Hepatocyte (in vitro differentiated cells): ENCODE measurements around the gene PLXNB3. TPM values are rescaled to one million over a fixed set of nuclear protein-coding genes. Genes with fewer than 3 reads are reported as not detected.

Experiments used
- DNase-seq: peaks from one replicate; pipeline ENCODE4 v3.0.0-alpha.2; 2016; ENCODE audit warnings: low spot score
- H2AFZ ChIP-seq: fragments of 200-600 bp; sonication (generic); 2 replicates; pipeline ENCODE4 v1.6.0; 2016; ENCODE audit warnings: antibody characterized with exemption, mild to moderate bottlenecking
- H3K27ac ChIP-seq: fragments of 200-600 bp; sonication (generic); 2 replicates; pipeline ENCODE4 v1.5.1; 2016; ENCODE audit warnings: mild to moderate bottlenecking
- H3K27me3 ChIP-seq: fragments of 200-600 bp; sonication (generic); 2 replicates; pipeline ENCODE4 v1.6.1; 2016
- H3K36me3 ChIP-seq: fragments of 200-600 bp; sonication (generic); replicated peaks from 2 replicates; pipeline ENCODE4 v1.5.1; 2016; ENCODE audit warnings: low read depth; ENCODE audit not compliant: insufficient read depth
- H3K4me1 ChIP-seq: fragments of 200-600 bp; sonication (generic); 2 replicates; pipeline ENCODE4 v1.5.1; 2016; ENCODE audit warnings: mild to moderate bottlenecking, moderate library complexity; ENCODE audit not compliant: insufficient read depth
- H3K4me2 ChIP-seq: fragments of 200-600 bp; sonication (generic); 2 replicates; pipeline ENCODE4 v1.6.0; 2016
- H3K4me3 ChIP-seq: fragments of 200-600 bp; sonication (generic); 2 replicates; pipeline ENCODE4 v1.5.1; 2016; ENCODE audit warnings: mild to moderate bottlenecking
- H3K79me2 ChIP-seq: fragments of 200-600 bp; sonication (generic); 2 replicates; pipeline ENCODE4 v1.6.0; 2017; ENCODE audit warnings: mild to moderate bottlenecking
- H3K9me2 ChIP-seq: fragments of 200-600 bp; sonication (generic); replicated peaks from 2 replicates; pipeline ENCODE4 v1.6.0; 2017; ENCODE audit warnings: mild to moderate bottlenecking; ENCODE audit not compliant: insufficient read depth
- H3K9me3 ChIP-seq: fragments of 200-600 bp; sonication (generic); 2 replicates; pipeline ENCODE4 v1.5.1; 2016; ENCODE audit warnings: low read depth, mild to moderate bottlenecking
- H4K20me1 ChIP-seq: fragments of 200-600 bp; sonication (generic); 2 replicates; pipeline ENCODE4 v1.6.0; 2016; ENCODE audit warnings: mild to moderate bottlenecking; ENCODE audit not compliant: insufficient read depth, poor library complexity, severe bottlenecking
- CTCF ChIP-seq: fragments of 200-600 bp; sonication (generic); IDR thresholded peaks from 2 replicates; pipeline ENCODE4 v1.5.1; 2016; ENCODE audit warnings: antibody characterized with exemption, mild to moderate bottlenecking; ENCODE audit not compliant: poor library complexity
- EZH2 ChIP-seq: fragments of 200-600 bp; sonication (generic); IDR thresholded peaks from 2 replicates; pipeline ENCODE4 v1.6.1; 2016; ENCODE audit warnings: antibody characterized with exemption, mild to moderate bottlenecking, borderline replicate concordance
- EZH2phosphoT487 ChIP-seq: fragments of 200-600 bp; sonication (generic); IDR thresholded peaks from one replicate; pipeline ENCODE4 v1.6.1; 2018; ENCODE audit warnings: antibody characterized with exemption, mild to moderate bottlenecking, low read depth, moderate library complexity; ENCODE audit not compliant: unreplicated experiment, severe bottlenecking
- whole genome bisulfite sequencing: methylation state at CpG from one replicate; pipeline ENCODE4 v1.1.6; 2016; ENCODE audit warnings: low lambda C conversion rate; ENCODE audit errors: missing lambda C conversion rate; 5-methylcytosine and 5-hydroxymethylcytosine counted together
- polyA plus RNA-seq: library from polyadenylated mRNA; unstranded; fragments of >200 nt; fragmentation: Nextera tagmentation; extraction: Ambion mirVana; gene quantifications from 2 replicates; pipeline ENCODE4 v1.2.1, GENCODE V29; 2016
- total RNA-seq: library from RNA; depleted of rRNA; stranded (reverse); fragments of >200 nt; gene quantifications from 2 replicates; pipeline ENCODE4 v1.2.3, GENCODE V29; 2014

PLXNB3 gene
- total and polyA plus RNA-seq, 2 experiments from 2014 or later: 0.27 to 0.87 TPM

GRCh38 chrX:153801669-153802068 is 37.6 kb downstream of the PLXNB3 start:
- Histone ChIP-seq H3K4me1 (no peaks in the 10 kb centered on the region), H3K36me3 (no peaks in the 10 kb centered on the region), H3K4me2 (no peak overlapping the region), H4K20me1 (no peaks in the 10 kb centered on the region), H3K9me2 (no peaks in the 10 kb centered on the region), H3K79me2 (no peaks in the 10 kb centered on the region), H3K27me3 (no peaks in the 10 kb centered on the region), H2AFZ (no peak overlapping the region), H3K9me3 (no peaks in the 10 kb centered on the region), H3K27ac (no peak overlapping the region), H3K4me3 (no peak overlapping the region)
- no peak for TF ChIP-seq EZH2
- TF ChIP-seq EZH2phosphoT487: no peak
- TF ChIP-seq CTCF: no peak
- 84% methylated on average over 8 of the region's 8 CpGs for WGBS
- no peak for DNase-seq

GRCh38 chrX:153802513-153803045 is 38.5 kb downstream of the PLXNB3 start:
- DNase-seq: no peak
- H2AFZ ChIP-seq: no peak overlapping the region
- no peaks in the 10 kb centered on the region for H3K4me1 ChIP-seq
- no peaks in the 10 kb centered on the region for H3K9me2 ChIP-seq
- no peak overlapping the region for H3K4me3 ChIP-seq
- no peaks in the 10 kb centered on the region for H3K27me3 ChIP-seq
- no peaks in the 10 kb centered on the region for H3K9me3 ChIP-seq
- H3K27ac ChIP-seq: no peak overlapping the region
- no peak overlapping the region for H3K4me2 ChIP-seq
- TF ChIP-seq EZH2phosphoT487 (no peak), CTCF (no peak), EZH2 (no peak)
- no peaks in the 10 kb centered on the region for H3K79me2 ChIP-seq
- no peaks in the 10 kb centered on the region for H4K20me1 ChIP-seq
- no peaks in the 10 kb centered on the region for H3K36me3 ChIP-seq
- WGBS: 85% methylated on average over 14 of the region's 14 CpGs

- no peak for TF ChIP-seq EZH2phosphoT487
- no peak for TF ChIP-seq CTCF
- no peak for TF ChIP-seq EZH2
- Histone ChIP-seq H3K27ac (no peak overlapping the region), H3K4me2 (no peak overlapping the region), H3K4me1 (no peaks in the 10 kb centered on the region), H3K36me3 (no peaks in the 10 kb centered on the region), H2AFZ (no peak overlapping the region), H4K20me1 (no peaks in the 10 kb centered on the region), H3K27me3 (no peaks in the 10 kb centered on the region), H3K9me2 (no peaks in the 10 kb centered on the region), H3K79me2 (no peaks in the 10 kb centered on the region), H3K9me3 (no peaks in the 10 kb centered on the region), H3K4me3 (no peak overlapping the region)
- DNase-seq: no peak
- 97% methylated on average over 74 of the region's 87 CpGs for WGBS
Observed at GRCh38 chrX:153803211-153804099, 39.4 kb downstream of the PLXNB3 start.
